Testis (tissue), 2 donors: ENCODE results near the gene FAM117B.

Source experiments
- POLR2A ChIP-seq: fragments of 450-650 bp; IDR thresholded peaks from one replicate; pipeline ENCODE4 v1.6.1; 2017; ENCODE audit warnings: antibody characterized with exemption, mild to moderate bottlenecking, moderate library complexity
- TF ChIP-seq, protein P1 (sequence below), 3 experiments: fragments of 450-650 bp in 2 of 3; fragments of 200-600 bp in 1 of 3; sonication (generic) in 1 of 3; IDR thresholded peaks; one replicate each; pipeline ENCODE4 v1.5.1; 2016 to 2019; ENCODE audit warnings: antibody characterized with exemption in 3 of 3, mild to moderate bottlenecking in 2 of 3, moderate library complexity in 1 of 3

DNA sequence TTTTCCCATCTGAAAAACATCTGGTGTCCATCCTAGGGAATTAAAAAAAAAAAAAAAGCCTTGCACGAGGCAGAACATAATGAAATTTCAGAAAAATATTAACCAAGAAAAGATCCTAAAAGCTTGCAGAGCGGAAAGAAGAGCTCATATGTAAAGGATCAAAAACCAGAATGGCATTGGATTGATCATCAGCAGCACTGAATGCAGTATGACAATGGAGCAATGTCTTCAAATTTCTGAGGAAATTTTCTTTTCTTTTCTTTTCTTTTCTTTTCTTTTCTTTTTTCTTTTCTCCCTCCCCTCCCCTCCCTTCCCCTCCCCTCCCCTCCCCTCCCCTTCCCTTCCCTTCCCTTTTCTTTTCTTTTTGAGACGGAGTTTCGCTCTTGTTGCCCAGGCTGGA, 21.3 kb upstream of the FAM117B start:
- TF ChIP-seq, protein P1, sequence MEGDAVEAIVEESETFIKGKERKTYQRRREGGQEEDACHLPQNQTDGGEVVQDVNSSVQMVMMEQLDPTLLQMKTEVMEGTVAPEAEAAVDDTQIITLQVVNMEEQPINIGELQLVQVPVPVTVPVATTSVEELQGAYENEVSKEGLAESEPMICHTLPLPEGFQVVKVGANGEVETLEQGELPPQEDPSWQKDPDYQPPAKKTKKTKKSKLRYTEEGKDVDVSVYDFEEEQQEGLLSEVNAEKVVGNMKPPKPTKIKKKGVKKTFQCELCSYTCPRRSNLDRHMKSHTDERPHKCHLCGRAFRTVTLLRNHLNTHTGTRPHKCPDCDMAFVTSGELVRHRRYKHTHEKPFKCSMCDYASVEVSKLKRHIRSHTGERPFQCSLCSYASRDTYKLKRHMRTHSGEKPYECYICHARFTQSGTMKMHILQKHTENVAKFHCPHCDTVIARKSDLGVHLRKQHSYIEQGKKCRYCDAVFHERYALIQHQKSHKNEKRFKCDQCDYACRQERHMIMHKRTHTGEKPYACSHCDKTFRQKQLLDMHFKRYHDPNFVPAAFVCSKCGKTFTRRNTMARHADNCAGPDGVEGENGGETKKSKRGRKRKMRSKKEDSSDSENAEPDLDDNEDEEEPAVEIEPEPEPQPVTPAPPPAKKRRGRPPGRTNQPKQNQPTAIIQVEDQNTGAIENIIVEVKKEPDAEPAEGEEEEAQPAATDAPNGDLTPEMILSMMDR (IDR thresholded peaks at IDR 0.05): no peak
- TF ChIP-seq POLR2A: no peak
